Neural cell (in vitro differentiated cells): ENCODE data around the gene PTOV1. TPM values are rescaled to one million over a fixed set of nuclear protein-coding genes. Genes with fewer than 3 reads are reported as not detected.
A peak's percentile ranks its signal among the peaks of the same experiment; 100 is the strongest.

Experiments
- H2AFZ ChIP-seq: fragments of 200-600, 300-800 bp; sonication (generic), shearing (Covaris generic); 2 replicates; pipeline ENCODE4 v1.6.0; 2014; ENCODE audit warnings: low read depth, mild to moderate bottlenecking, antibody characterized with exemption, low read length, moderate library complexity
- H3F3A ChIP-seq: fragments of 200-600 bp; shearing (Covaris generic); 2 replicates; pipeline ENCODE4 v1.6.1; 2016; ENCODE audit warnings: mild to moderate bottlenecking, moderate library complexity, mixed read lengths, antibody characterized with exemption, low read length; ENCODE audit not compliant: insufficient read depth, poor library complexity, severe bottlenecking
- H3K27ac ChIP-seq: fragments of 200-600, 300-800 bp; sonication (generic), shearing (Covaris generic); 2 replicates; pipeline ENCODE4 v1.5.1; 2014; ENCODE audit warnings: mild to moderate bottlenecking, low read length, moderate library complexity
- H3K27me3 ChIP-seq: fragments of 300-800, 200-600 bp; sonication (generic), shearing (Covaris generic); 2 replicates; pipeline ENCODE4 v1.6.0; 2014; ENCODE audit warnings: mild to moderate bottlenecking, low read depth, low read length, moderate library complexity; ENCODE audit not compliant: insufficient read depth
- H3K36me3 ChIP-seq: fragments of 300-800, 200-600 bp; sonication (generic), shearing (Covaris generic); 2 replicates; pipeline ENCODE4 v1.5.1; 2014; ENCODE audit warnings: mild to moderate bottlenecking, antibody characterized with exemption, low read length, moderate library complexity; ENCODE audit not compliant: insufficient read depth
- H3K4me2 ChIP-seq: fragments of 300-800, 200-600 bp; sonication (generic), shearing (Covaris generic); 2 replicates; pipeline ENCODE4 v1.6.0; 2014; ENCODE audit warnings: mild to moderate bottlenecking, low read length
- H3K4me3 ChIP-seq: fragments of 300-800, 200-600 bp; sonication (generic), shearing (Covaris generic); 2 replicates; pipeline ENCODE4 v1.5.1; 2014; ENCODE audit warnings: mild to moderate bottlenecking, low read length, moderate library complexity
- H3K79me2 ChIP-seq: fragments of 200-600 bp; shearing (Covaris generic); replicated peaks from 2 replicates; pipeline ENCODE4 v1.6.0; 2014; ENCODE audit warnings: mild to moderate bottlenecking, low read length, moderate library complexity; ENCODE audit not compliant: insufficient read depth
- H3K9ac ChIP-seq: fragments of 300-800, 200-600 bp; sonication (generic), shearing (Covaris generic); 2 replicates; pipeline ENCODE4 v1.6.1; 2016; ENCODE audit warnings: mild to moderate bottlenecking, low read length, mixed read lengths
- H3K9me2 ChIP-seq: fragments of 200-600 bp; shearing (Covaris generic); 2 replicates; pipeline ENCODE4 v1.6.1; 2016; ENCODE audit warnings: mild to moderate bottlenecking, low read length, mixed read lengths; ENCODE audit not compliant: insufficient read depth
- H3K9me3 ChIP-seq: fragments of 200-600, 300-800 bp; sonication (generic), shearing (Covaris generic); 2 replicates; pipeline ENCODE4 v1.6.1; 2016; ENCODE audit warnings: mild to moderate bottlenecking, mixed run types, low read length, moderate library complexity, mixed read lengths
- H4K20me1 ChIP-seq: fragments of 200-600 bp; shearing (Covaris generic); 2 replicates; pipeline ENCODE4 v1.6.1; 2016; ENCODE audit warnings: mild to moderate bottlenecking, mixed run types; ENCODE audit not compliant: insufficient read depth
- CTCF ChIP-seq: fragments of 450-650 bp; IDR thresholded peaks from 2 replicates; pipeline ENCODE4 v1.5.1; 2014; ENCODE audit warnings: antibody characterized with exemption, mild to moderate bottlenecking, moderate library complexity; ENCODE audit not compliant: poor library complexity, severe bottlenecking
- EP300 ChIP-seq: fragments of 450-650 bp; conservative IDR thresholded peaks from 2 replicates; pipeline ENCODE4 v1.6.1; 2014; ENCODE audit warnings: antibody characterized with exemption, mild to moderate bottlenecking, moderate library complexity; ENCODE audit not compliant: poor library complexity, severe bottlenecking
- EZH2 ChIP-seq: fragments of 200-600, 300-800 bp; shearing (Covaris generic), sonication (generic); IDR thresholded peaks from 2 replicates; pipeline ENCODE4 v1.6.1; 2014; ENCODE audit warnings: antibody characterized with exemption, low read length, borderline replicate concordance, mild to moderate bottlenecking; ENCODE audit not compliant: insufficient read depth, poor library complexity, severe bottlenecking
- MXI1 ChIP-seq: fragments of 450-650 bp; conservative IDR thresholded peaks from 2 replicates; pipeline ENCODE4 v1.6.1; 2014; ENCODE audit warnings: antibody characterized with exemption, mild to moderate bottlenecking; ENCODE audit not compliant: poor library complexity, severe bottlenecking
- POLR2AphosphoS5 ChIP-seq: IDR thresholded peaks from 2 replicates; pipeline ENCODE4 v1.6.1; 2012
- RAD21 ChIP-seq: fragments of 450-650 bp; conservative IDR thresholded peaks from 2 replicates; pipeline ENCODE4 v1.6.1; 2014; ENCODE audit warnings: antibody characterized with exemption, mild to moderate bottlenecking, moderate library complexity
- REST ChIP-seq: IDR thresholded peaks from 2 replicates; pipeline ENCODE4 v1.6.1; 2012; ENCODE audit warnings: borderline replicate concordance
- SMC3 ChIP-seq: fragments of 450-650 bp; conservative IDR thresholded peaks from 2 replicates; pipeline ENCODE4 v1.6.1; 2014; ENCODE audit warnings: antibody characterized with exemption, mild to moderate bottlenecking, moderate library complexity; ENCODE audit not compliant: poor library complexity
- TAF1 ChIP-seq: IDR thresholded peaks from 2 replicates; pipeline ENCODE4 v1.6.1; 2012; ENCODE audit warnings: low read depth
- polyA plus RNA-seq: library from polyadenylated mRNA; depleted of rRNA; stranded (reverse); fragments of >200 nt; gene quantifications from 2 replicates; pipeline ENCODE4 v1.2.3, GENCODE V29; 2014

Gene PTOV1
- polyA plus RNA-seq, 1 donor from 2014 or later = 199 TPM

GRCh38 chr19:49877020-49877878, 26.3 kb downstream of the PTOV1 start, which contains the start of the genes AKT1S1 and TBC1D17:
TSS of gene AKT1S1 (minus strand) at chr19:49877355. CDS start at chr19:49873295, 4,060 bp downstream.
TSS of gene TBC1D17 (plus strand) at chr19:49877702. CDS start at chr19:49877724, 22 bp downstream.
- H3K9ac ChIP-seq = peak within 1 kb of the TSS; percentile 97
- TF ChIP-seq POLR2AphosphoS5 (peak; percentile 94), EP300 (peak; percentile 49), TAF1 (peak; percentile 15), MXI1 (peak; percentile 74), CTCF (no peak), RAD21 (peak; percentile 9), SMC3 (no peak), REST (peak; percentile 76), EZH2 (no peak)
- H4K20me1 ChIP-seq = no peaks in the 10 kb centered on the region
- H3K4me2 ChIP-seq = peak within 1 kb of the TSS; percentile 81
- peak within 1 kb of the TSS; percentile 75 for H3K4me3 ChIP-seq
- no peaks in the 10 kb centered on the region for H3F3A ChIP-seq
- H3K36me3 ChIP-seq = no peaks in the 10 kb centered on the region
- peak within 1 kb of the TSS; percentile 51 for H2AFZ ChIP-seq
- peak within 1 kb of the TSS; percentile 96 for H3K27ac ChIP-seq
- H3K27me3 ChIP-seq = no peaks in the 10 kb centered on the region
- no peaks in the 10 kb centered on the region for H3K9me3 ChIP-seq
- H3K79me2 ChIP-seq = peaks cover 14% of the 10 kb centered on the region
- no peaks in the 10 kb centered on the region for H3K9me2 ChIP-seq

- peak; percentile 65 for TF ChIP-seq POLR2AphosphoS5
- no peak for TF ChIP-seq SMC3
- Histone ChIP-seq H3K9ac (peak overlapping the region; percentile 92), H3F3A (no peaks in the 10 kb centered on the region), H4K20me1 (no peaks in the 10 kb centered on the region), H3K4me3 (peak overlapping the region; percentile 75), H3K79me2 (peaks cover 14% of the 10 kb centered on the region), H3K27ac (peak overlapping the region; percentile 96), H3K4me2 (peak overlapping the region; percentile 68), H2AFZ (peak overlapping the region; percentile 42), H3K9me2 (no peaks in the 10 kb centered on the region), H3K36me3 (peaks cover 7% of the 10 kb centered on the region), H3K27me3 (no peaks in the 10 kb centered on the region), H3K9me3 (peaks cover 6% of the 10 kb centered on the region)
Observed at GRCh38 chr19:49877879-49878743, 27.2 kb downstream of the PTOV1 start.
